HEK293T (cell line): ENCODE results near the gene MACC1.

Experiments
- CTCF ChIA-PET: fragments of 350-600 bp; formaldehyde crosslinking; extraction: SDS; loops from one replicate; lab custom pipeline; 2021; ENCODE audit warnings: antibody characterized with exemption, inconsistent platforms; lab: Yijun Ruan, JAX
- POLR2A ChIA-PET: fragments of 350-600 bp; formaldehyde crosslinking; extraction: SDS; loops from one replicate; lab custom pipeline; 2020; ENCODE audit warnings: antibody characterized with exemption, inconsistent platforms; lab: Yijun Ruan, JAX
- DNase-seq: peaks from one replicate; pipeline ENCODE4 v3.0.0; 2012; ENCODE audit warnings: mixed read lengths; ENCODE audit errors: extremely low spot score
- ARNT ChIP-seq: fragments of 450-650 bp; IDR thresholded peaks from 2 replicates; pipeline ENCODE4 v1.6.1; 2017; ENCODE audit warnings: mild to moderate bottlenecking
- BHLHE40 ChIP-seq: fragments of 450-650 bp; IDR thresholded peaks from 2 replicates; pipeline ENCODE4 v1.6.1; 2016; ENCODE audit warnings: mild to moderate bottlenecking, moderate library complexity, borderline replicate concordance
- CTBP1 ChIP-seq: fragments of 450-650 bp; IDR thresholded peaks from 2 replicates; pipeline ENCODE4 v1.6.1; 2016; ENCODE audit warnings: borderline replicate concordance
- ELF4 ChIP-seq: fragments of 450-650 bp; IDR thresholded peaks from 2 replicates; pipeline ENCODE4 v1.6.1; 2017; ENCODE audit warnings: antibody characterized with exemption
- FOXA1 ChIP-seq: fragments of 450-650 bp; IDR thresholded peaks from 2 replicates; pipeline ENCODE4 v1.6.1; 2016; ENCODE audit warnings: mild to moderate bottlenecking
- FOXK2 ChIP-seq: fragments of 450-650 bp; IDR thresholded peaks from 2 replicates; pipeline ENCODE4 v1.6.1; 2016; ENCODE audit warnings: mild to moderate bottlenecking
- FOXM1 ChIP-seq: fragments of 450-650 bp; IDR thresholded peaks from 2 replicates; pipeline ENCODE4 v1.6.1; 2017; ENCODE audit warnings: mild to moderate bottlenecking, borderline replicate concordance
- HDGF ChIP-seq: fragments of 450-650 bp; IDR thresholded peaks from 2 replicates; pipeline ENCODE4 v1.6.1; 2017; ENCODE audit warnings: antibody characterized with exemption, borderline replicate concordance
- L3MBTL2 ChIP-seq: fragments of 450-650 bp; conservative IDR thresholded peaks from 2 replicates; pipeline ENCODE4 v1.6.1; 2016; ENCODE audit warnings: mild to moderate bottlenecking
- LEF1 ChIP-seq: fragments of 450-650 bp; IDR thresholded peaks from 2 replicates; pipeline ENCODE4 v1.6.1; 2017; ENCODE audit warnings: mild to moderate bottlenecking, borderline replicate concordance
- NFRKB ChIP-seq: fragments of 450-650 bp; IDR thresholded peaks from 2 replicates; pipeline ENCODE4 v1.6.1; 2016; ENCODE audit warnings: mild to moderate bottlenecking, moderate library complexity
- SP1 ChIP-seq: fragments of 450-650 bp; IDR thresholded peaks from 2 replicates; pipeline ENCODE4 v1.6.1; 2017
- SUZ12 ChIP-seq: fragments of 450-650 bp; IDR thresholded peaks from 2 replicates; pipeline ENCODE4 v1.6.1; 2016; ENCODE audit warnings: mild to moderate bottlenecking
- TARDBP ChIP-seq: fragments of 450-650 bp; IDR thresholded peaks from 2 replicates; pipeline ENCODE4 v1.6.1; 2016
- ZNF384 ChIP-seq: fragments of 450-650 bp; IDR thresholded peaks from 2 replicates; pipeline ENCODE4 v1.6.1; 2016
- TF ChIP-seq, protein P1 (sequence below): fragments of 450-650 bp; IDR thresholded peaks from 2 replicates; pipeline ENCODE4 v1.6.1; 2016

Gene MACC1

DNA sequence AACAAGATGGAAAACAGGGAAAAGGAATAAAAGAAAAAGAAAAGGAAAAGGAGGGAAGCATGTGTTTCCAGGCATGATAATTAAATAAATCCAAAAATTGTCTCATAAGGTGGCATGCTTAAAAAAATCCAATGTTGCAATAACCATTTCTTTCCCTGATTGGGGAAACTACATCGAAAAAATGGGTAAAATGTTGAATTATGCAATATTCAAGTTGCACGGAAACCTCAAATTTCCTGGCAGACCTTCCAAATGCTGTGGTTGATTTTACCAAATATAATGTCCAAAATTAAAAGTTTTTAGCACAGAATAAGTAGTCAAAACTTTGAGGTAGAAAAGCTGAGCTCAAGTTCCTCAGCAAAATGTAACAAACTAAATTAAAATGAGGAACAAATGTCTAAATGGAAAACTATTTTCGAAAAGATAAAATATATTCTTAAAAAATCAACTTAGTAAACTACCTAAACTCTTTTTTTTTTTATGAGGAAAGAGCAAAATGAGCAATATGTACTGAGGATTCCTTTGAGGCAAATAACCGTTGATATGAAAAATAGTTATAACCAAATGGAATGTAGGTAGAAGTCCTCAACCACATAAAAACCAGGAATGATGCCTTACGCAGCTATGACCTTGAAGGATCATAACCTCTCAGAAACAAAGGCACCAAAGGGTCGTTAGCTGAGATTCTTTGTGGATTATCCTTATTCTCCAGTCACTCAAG, 52.6 kb downstream of the MACC1 start:
- ChIA-PET POLR2A (no interaction called here), CTCF (no interaction called here)
- DNase-seq, result no peak
- TF ChIP-seq ARNT, result no peak
- no peak for TF ChIP-seq FOXM1
- no peak for TF ChIP-seq SUZ12
- TF ChIP-seq, protein P1, sequence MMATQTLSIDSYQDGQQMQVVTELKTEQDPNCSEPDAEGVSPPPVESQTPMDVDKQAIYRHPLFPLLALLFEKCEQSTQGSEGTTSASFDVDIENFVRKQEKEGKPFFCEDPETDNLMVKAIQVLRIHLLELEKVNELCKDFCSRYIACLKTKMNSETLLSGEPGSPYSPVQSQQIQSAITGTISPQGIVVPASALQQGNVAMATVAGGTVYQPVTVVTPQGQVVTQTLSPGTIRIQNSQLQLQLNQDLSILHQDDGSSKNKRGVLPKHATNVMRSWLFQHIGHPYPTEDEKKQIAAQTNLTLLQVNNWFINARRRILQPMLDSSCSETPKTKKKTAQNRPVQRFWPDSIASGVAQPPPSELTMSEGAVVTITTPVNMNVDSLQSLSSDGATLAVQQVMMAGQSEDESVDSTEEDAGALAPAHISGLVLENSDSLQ, result no peak
- no peak for TF ChIP-seq ZNF384
- TF ChIP-seq NFRKB, result no peak
- no peak for TF ChIP-seq SP1
- no peak for TF ChIP-seq CTBP1
- no peak for TF ChIP-seq FOXK2
- TF ChIP-seq LEF1, result no peak

DNA sequence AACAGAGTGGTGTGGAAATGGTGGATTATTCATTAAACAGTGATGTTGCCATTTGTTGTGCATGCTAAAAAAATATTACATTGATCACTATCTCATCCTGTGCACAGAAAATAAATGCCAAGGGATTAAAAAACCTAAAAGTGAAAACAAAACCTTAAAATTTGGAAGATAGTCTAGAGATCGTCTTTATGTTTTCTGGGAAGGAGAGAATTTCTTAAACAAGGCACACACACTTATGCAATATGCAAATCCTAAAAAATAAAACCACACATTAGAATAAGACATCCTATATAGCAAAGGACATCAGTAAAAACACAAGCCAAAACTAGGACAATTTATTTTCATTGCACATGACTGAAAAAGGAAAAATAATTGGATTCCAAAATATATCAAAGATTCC, 54.5 kb downstream of the MACC1 start:
- POLR2A ChIA-PET, result no interaction called here
- DNase-seq, result no peak
- CTCF ChIA-PET, result no interaction called here
- TF ChIP-seq HDGF (no peak), L3MBTL2 (no peak), SP1 (no peak), TARDBP (no peak), ARNT (no peak), ELF4 (no peak), CTBP1 (no peak)
- TF ChIP-seq, protein P1, result no peak

DNA sequence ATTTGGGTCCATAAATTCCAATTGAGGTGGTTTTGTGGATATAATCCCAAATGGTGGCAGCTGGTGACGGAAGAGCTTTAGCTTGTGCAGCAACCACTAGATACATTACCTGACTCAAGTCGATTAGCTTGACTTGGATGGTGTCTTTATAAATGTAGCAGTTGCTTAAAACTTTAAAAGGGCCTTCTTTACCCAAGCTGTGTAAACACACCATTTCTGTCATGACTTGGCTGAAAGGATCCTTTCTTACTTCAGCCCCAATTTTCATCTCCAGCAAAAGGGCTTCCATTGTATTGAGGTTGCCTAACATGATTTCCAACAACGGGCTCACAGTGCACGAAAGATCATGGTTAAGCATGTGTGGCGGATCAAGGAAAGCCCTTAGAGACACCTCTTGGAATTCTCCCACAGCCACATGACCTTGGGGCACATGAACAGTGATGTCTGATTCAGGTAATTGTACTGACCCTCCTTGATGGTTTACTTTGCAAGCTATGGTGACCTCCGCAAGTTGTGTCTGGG, 57.9 kb downstream of the MACC1 start:
- DNase-seq, result no peak
- TF ChIP-seq BHLHE40 (no peak), HDGF (no peak), L3MBTL2 (no peak), TARDBP (no peak), SP1 (no peak), CTBP1 (no peak), NFRKB (no peak), FOXK2 (no peak), LEF1 (no peak), ARNT (no peak), FOXA1 (no peak), ZNF384 (no peak), FOXM1 (no peak), SUZ12 (no peak), ELF4 (no peak)
- TF ChIP-seq, protein P1, result no peak
- POLR2A ChIA-PET, result no interaction called here
- CTCF ChIA-PET, result interaction anchor here (0.6 to 1.7 kb wide), 3 partner anchors 13 to 439 kb away, joined by 3 to 5 read pairs (median 4); no protein-coding TSS in a partner anchor

DNA sequence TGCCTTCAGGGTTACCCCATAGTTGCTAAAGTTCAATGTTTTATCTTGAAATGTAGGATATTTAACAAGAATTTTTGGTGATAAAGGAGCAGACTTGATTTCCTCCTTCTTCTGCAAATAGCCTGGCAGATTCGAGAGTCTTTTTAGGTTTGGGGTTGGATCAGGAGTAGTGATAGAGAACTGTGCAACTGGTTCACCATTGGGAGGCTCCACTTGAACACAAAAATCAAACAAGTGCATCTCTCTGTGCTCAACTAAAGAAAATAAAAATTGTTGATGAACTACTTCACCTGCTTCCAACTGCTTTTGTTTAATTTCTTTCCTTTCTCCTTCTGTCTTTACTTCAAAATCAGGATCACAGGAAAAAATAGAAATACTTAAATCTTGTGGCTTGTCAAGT, 58.5 kb downstream of the MACC1 start:
- CTCF ChIA-PET, result interaction anchor here (0.6 to 1.7 kb wide), 3 partner anchors 14 to 152 kb away, joined by 4 to 5 read pairs (median 4); no protein-coding TSS in a partner anchor
- TF ChIP-seq NFRKB (no peak), ARNT (no peak), ZNF384 (no peak), FOXM1 (no peak), LEF1 (no peak), HDGF (no peak), L3MBTL2 (no peak), ELF4 (no peak), SUZ12 (no peak), FOXK2 (no peak)
- TF ChIP-seq, protein P1, result no peak
- POLR2A ChIA-PET, result no interaction called here
- DNase-seq, result no peak

DNA sequence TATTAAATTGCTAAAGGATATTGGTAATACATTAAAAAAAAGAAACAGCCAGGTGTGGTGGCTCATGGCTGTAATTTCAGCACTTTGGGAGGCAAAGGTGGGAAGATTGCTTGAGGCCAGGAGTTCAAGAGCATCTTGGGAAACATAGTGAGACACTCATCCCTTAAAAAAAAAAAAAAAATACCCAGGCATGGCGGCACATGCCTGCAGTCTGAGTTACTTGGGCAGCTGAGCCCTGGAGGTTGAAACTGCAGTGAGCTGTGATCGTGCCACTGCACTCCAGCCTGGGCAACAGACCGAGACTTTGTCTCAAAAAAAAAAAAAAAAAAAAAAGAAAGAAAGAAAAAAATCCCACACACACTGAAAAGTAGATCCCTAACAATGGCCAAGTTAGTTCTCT, 59.7 kb downstream of the MACC1 start:
- TF ChIP-seq FOXK2, result no peak
- no peak for TF ChIP-seq SUZ12
- TF ChIP-seq SP1, result no peak
- TF ChIP-seq L3MBTL2, result no peak
- no peak for TF ChIP-seq FOXA1
- no peak for TF ChIP-seq HDGF
- no peak for TF ChIP-seq LEF1
- DNase-seq, result no peak
- ChIA-PET POLR2A (no interaction called here), CTCF (no interaction called here)

DNA sequence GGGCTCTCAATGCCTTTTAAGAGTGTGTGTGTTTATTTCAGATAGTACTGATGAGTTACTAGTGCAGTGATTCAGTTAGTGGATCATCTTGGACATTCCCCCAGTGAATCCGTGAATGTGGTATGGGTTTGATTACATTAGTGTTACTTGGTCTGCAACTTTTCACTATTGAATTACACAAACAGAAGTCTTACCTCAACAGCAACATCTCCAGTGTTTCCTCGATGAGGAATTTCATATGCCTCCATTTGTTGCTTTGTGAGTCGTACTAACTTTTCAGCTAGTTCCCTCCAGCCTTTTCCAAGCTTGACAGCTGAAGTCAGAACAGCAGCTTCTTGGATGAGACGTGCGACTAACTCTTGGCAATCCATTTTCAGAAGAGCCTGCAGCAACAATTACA, 63.2 kb downstream of the MACC1 start:
- CTCF ChIA-PET, result interaction anchor here (0.6 kb wide), 1 partner anchor 399 kb away, joined by 3 read pairs; no protein-coding TSS in a partner anchor
- POLR2A ChIA-PET, result no interaction called here
- DNase-seq, result no peak
- no peak for TF ChIP-seq ZNF384
- TF ChIP-seq ELF4, result no peak
- no peak for TF ChIP-seq ARNT
- TF ChIP-seq FOXM1, result no peak
- TF ChIP-seq HDGF, result no peak
- TF ChIP-seq BHLHE40, result no peak
- no peak for TF ChIP-seq NFRKB
- TF ChIP-seq L3MBTL2, result no peak
- TF ChIP-seq TARDBP, result no peak
- TF ChIP-seq, protein P1, result no peak
- no peak for TF ChIP-seq SP1
- no peak for TF ChIP-seq LEF1
- no peak for TF ChIP-seq FOXA1
- no peak for TF ChIP-seq CTBP1
- TF ChIP-seq SUZ12, result no peak
